Mucosa of rectum (tissue), 2 donors: ENCODE measurements around the gene REEP3.

ENCODE experiments used
- H3K27ac ChIP-seq, 2 donors: one replicate each; pipeline ENCODE4 v1.7.0; 2013; ENCODE audit warnings: inconsistent platforms in 2 of 2, low read depth in 2 of 2, low read length in 2 of 2
- H3K27me3 ChIP-seq, 2 donors: one replicate each; pipeline ENCODE4 v1.7.0; 2013; ENCODE audit warnings: low read length in 2 of 2; ENCODE audit not compliant: control insufficient read depth in 2 of 2, insufficient read depth in 2 of 2
- H3K36me3 ChIP-seq, 2 donors: one replicate each; pipeline ENCODE4 v1.7.0; 2013; ENCODE audit warnings: low read length in 2 of 2; ENCODE audit not compliant: control insufficient read depth in 2 of 2, insufficient read depth in 2 of 2
- H3K4me1 ChIP-seq, 2 donors: one replicate each; pipeline ENCODE4 v1.7.0; 2013; ENCODE audit warnings: low read length in 2 of 2, mild to moderate bottlenecking in 1 of 2; ENCODE audit not compliant: control insufficient read depth in 2 of 2, insufficient read depth in 2 of 2
- H3K4me3 ChIP-seq, 2 donors: one replicate each; pipeline ENCODE4 v1.7.0; 2013; ENCODE audit warnings: low read length in 2 of 2
- H3K9ac ChIP-seq, 2 donors: one replicate each; pipeline ENCODE4 v1.7.0; 2013; ENCODE audit warnings: low read length in 2 of 2, low read depth in 1 of 2, mild to moderate bottlenecking in 1 of 2
- H3K9me3 ChIP-seq, 2 donors: one replicate each; pipeline ENCODE4 v1.7.0; 2013; ENCODE audit warnings: low read length in 2 of 2; ENCODE audit not compliant: control insufficient read depth in 2 of 2
- donor health status: healthy.
- donor health status: Normal muscosa, but diverticular disease.

REEP3 gene

DNA sequence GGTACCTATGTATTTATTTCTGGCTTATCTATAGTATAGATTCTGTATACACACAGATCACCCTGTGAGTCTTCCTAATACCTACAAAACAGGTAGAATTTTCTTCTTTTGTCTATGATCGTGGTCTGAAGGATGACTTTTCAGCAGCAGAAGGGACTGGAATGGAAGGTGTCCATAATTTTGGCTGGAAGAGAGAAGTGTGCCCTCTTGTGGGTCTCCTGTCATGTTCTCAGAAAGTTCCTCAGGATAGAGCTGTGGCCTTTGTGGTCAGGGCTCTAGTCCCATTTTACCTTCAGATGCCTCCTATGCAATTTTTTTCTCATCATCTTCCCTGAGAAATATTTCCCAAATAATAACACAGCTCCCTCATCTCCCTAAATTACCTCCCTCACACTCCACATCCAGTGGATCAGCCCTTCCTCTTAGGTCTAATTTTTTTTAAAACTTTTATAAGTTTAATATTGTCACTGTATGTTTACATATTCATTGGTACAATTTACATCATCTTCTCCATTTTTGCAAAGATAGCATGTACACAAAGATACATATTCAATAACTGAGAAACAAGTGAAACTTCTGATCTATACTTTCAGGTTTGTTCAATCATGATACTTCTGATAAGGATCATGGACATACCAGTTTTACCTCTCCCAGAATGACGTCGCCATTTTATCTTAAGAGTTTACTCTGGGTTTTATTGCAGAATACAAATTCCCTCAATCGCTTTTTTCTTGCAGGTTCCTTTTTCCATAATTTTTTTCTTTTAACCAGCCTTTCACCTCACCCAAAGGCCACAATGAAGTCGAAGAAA, 112.7 kb downstream of the REEP3 start:
- no peaks in the 10 kb centered on the region for H3K36me3 ChIP-seq
- H3K9me3 ChIP-seq, result no peaks in the 10 kb centered on the region
- no peaks in the 10 kb centered on the region for H3K27me3 ChIP-seq
- H3K9ac ChIP-seq, result no peak overlapping the region
- H3K27ac ChIP-seq, result no peak overlapping the region
- no peak overlapping the region for H3K4me3 ChIP-seq
- peaks cover 12 to 15% of the 10 kb centered on the region in 2 donors for H3K4me1 ChIP-seq

DNA sequence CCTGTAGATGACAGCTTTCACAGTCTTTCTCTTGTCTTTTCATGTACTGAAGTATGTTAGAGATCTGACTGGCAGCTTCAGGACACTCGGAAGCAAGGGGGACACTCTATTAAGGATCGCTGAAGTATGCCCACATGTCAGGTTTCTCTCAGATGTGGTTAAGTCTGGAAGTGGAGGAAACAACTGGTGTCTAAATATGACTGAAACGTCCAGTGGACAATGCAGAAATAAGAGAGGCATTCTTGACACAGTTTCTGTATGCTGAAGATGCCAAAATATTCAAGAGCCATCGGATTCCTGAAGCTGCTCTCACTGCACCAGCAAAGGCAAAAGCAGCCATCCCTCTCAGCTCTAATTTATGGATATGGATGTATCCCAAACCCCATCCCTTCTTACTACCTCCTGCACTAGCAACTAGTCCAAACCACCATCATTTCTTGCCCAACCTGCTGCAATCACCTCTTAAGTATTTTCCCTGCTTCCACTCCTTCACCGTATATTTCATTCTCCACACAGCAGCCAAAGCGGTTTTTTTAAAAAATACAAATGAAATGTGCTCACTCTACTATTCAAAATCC, 113.4 kb downstream of the REEP3 start:
- no peaks in the 10 kb centered on the region for H3K27me3 ChIP-seq
- no peak overlapping the region for H3K9ac ChIP-seq
- no peaks in the 10 kb centered on the region for H3K9me3 ChIP-seq
- H3K4me1 ChIP-seq, result peaks cover 11 to 13% of the 10 kb centered on the region in 2 donors
- H3K36me3 ChIP-seq, result no peaks in the 10 kb centered on the region
- H3K4me3 ChIP-seq, result no peak overlapping the region
- no peak overlapping the region for H3K27ac ChIP-seq

DNA sequence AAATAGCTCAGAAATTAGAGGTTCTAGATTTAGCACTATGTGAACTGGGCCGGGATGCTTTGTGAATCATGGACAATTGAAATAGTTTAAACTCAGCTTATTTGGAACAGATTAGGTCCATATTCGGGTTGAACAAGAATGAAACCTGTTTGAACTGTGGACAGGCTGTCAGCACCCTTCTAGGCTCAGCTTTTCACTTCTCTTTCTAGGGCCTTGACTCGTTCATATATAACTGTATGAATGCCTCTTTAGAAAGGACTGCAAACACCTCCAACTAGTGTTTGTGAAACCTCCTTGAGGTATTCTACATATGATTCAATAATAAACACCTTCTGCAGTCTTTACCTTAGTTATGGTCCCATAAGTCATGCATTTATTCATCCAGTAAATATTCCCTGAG, 115.6 kb downstream of the REEP3 start:
- Histone ChIP-seq H3K27ac (no peak overlapping the region), H3K9ac (no peak overlapping the region), H3K4me3 (no peak overlapping the region), H3K27me3 (no peaks in the 10 kb centered on the region), H3K9me3 (no peaks in the 10 kb centered on the region), H3K36me3 (no peaks in the 10 kb centered on the region), H3K4me1 (peaks cover under 1 to 4% of the 10 kb centered on the region in 2 donors)

DNA sequence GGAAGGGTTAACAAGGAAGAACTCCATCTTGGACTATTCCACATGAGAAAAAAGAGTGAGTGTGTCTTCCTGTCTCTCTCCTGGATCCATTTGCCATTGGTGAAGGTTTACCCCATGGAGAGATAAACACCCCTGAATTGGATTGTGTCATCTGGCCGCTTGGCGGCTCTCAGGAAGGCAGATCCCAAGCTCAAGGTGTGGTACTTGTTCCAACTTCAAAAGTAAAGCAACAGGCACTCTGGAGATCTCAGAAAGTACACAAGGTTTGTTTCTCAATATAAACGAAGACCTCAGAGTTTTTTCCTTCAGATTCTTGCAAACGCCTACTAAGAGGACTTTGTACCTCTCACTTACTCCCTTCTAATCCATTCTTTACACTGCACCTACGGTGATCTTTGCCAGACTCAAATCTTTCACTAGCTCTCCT, 116.7 kb downstream of the REEP3 start:
- H3K9ac ChIP-seq, result peak overlapping the region in 1 of 2 donors; percentile 12
- no peaks in the 10 kb centered on the region for H3K36me3 ChIP-seq
- peak overlapping the region in 1 of 2 donors; percentile 41 for H3K27ac ChIP-seq
- no peaks in the 10 kb centered on the region for H3K27me3 ChIP-seq
- no peak overlapping the region for H3K4me3 ChIP-seq
- H3K4me1 ChIP-seq, result peaks cover 0 to 4% of the 10 kb centered on the region in 2 donors
- no peaks in the 10 kb centered on the region for H3K9me3 ChIP-seq

DNA sequence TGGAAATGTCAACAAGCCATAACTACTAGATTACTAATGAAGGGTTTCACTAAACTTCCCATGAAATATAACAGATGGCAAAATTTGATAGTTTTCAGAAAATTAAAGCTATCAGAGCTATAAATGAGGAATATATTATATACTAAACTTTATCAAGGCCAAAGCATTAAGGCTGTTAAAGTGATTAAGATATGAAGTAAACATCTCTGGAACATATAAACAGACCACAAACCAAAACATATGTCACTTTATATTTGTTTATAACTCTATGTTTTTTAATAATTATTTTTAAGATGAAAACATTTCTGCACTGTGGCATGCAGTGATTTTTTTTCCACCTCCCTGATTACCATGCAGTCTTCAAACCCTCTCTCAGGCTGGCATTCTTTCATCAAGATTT, 120.2 kb downstream of the REEP3 start:
- Histone ChIP-seq H3K27me3 (no peaks in the 10 kb centered on the region), H3K4me3 (no peak overlapping the region), H3K9me3 (no peaks in the 10 kb centered on the region), H3K9ac (no peak overlapping the region), H3K36me3 (no peaks in the 10 kb centered on the region), H3K4me1 (peaks cover 0 to 4% of the 10 kb centered on the region in 2 donors), H3K27ac (no peak overlapping the region)

DNA sequence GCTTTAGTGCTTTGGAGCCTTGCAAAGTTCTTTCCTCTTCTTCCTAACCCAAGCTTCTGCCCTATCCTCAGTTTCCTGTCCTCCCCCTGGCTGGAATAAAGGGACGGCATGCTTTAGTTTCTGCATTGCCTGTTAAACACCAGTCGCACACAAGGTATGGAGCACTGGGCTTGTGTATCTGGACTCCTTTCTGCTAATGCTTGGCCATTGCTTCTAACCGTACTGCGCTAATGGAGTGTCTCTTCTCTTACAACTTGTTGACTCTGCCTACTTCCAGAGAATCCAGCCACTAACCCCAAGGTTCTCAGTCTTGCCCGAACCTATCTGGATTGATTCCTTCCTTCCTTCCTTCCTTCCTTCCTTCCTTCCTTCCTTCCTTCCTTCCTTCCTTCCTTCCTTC, 120.6 kb downstream of the REEP3 start:
- no peaks in the 10 kb centered on the region for H3K27me3 ChIP-seq
- no peak overlapping the region for H3K4me3 ChIP-seq
- no peak overlapping the region for H3K27ac ChIP-seq
- H3K4me1 ChIP-seq, result peaks cover 0 to 4% of the 10 kb centered on the region in 2 donors
- H3K36me3 ChIP-seq, result no peaks in the 10 kb centered on the region
- H3K9me3 ChIP-seq, result no peaks in the 10 kb centered on the region
- no peak overlapping the region for H3K9ac ChIP-seq

DNA sequence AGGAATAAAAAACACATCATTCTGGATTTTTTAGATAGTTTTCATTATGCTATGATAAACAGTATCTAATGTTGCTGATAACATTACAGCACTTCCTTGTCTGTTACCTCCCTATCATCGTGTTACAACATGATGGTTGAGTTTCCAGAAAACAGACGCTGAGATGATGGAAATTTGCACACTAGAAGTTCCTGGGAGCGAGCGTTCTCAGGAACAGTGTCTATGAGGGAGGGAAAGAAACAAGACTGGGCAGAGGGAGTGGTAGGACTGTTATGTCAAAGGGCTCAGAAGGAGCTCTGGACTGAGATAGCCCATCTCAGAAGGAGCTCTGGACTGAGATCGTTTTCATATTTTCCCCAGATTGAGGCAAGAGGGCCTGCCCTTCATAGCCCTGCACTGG, 121.6 kb downstream of the REEP3 start:
- H3K27me3 ChIP-seq, result no peaks in the 10 kb centered on the region
- no peaks in the 10 kb centered on the region for H3K36me3 ChIP-seq
- no peak overlapping the region for H3K4me3 ChIP-seq
- no peaks in the 10 kb centered on the region for H3K9me3 ChIP-seq
- no peak overlapping the region for H3K27ac ChIP-seq
- H3K9ac ChIP-seq, result no peak overlapping the region
- H3K4me1 ChIP-seq, result peaks cover 0 to under 1% of the 10 kb centered on the region in 2 donors

DNA sequence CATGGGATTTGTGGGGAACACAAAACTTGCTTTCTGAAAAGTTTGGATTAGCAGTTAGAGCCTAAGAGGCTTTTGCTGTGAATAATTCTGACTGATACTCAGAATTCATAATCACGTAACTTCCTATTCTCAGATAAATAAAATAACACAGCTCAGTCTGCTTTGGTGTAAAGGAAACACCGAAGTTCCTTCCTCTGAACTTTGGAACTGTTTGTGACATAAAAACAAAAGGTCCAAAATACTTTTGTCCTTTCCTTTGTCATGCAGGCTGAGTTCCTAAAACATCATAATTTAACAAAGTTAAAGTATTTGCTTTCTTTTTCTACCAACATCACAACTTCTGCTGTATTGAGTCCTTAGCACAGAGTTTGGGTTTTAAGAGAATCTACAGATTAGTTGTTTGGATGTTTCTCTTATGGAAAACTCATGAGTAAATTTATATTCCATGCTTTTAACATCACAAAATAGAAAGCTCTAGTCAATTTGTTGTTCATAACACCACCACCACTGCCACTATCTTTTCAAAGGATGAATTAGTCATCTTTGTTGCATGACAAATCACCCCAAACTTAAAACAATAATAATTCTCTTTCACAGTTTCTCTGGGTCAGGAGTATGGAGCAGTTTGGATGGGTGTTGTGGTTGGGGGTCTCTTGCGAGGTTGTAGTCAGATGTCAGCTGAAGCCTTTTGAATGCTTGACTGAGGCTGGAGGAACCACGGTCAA, 123.4 kb downstream of the REEP3 start:
- H3K27me3 ChIP-seq, result no peaks in the 10 kb centered on the region
- no peak overlapping the region for H3K4me3 ChIP-seq
- H3K36me3 ChIP-seq, result no peaks in the 10 kb centered on the region
- no peaks in the 10 kb centered on the region for H3K9me3 ChIP-seq
- peak overlapping the region in 1 of 2 donors; percentile 7 for H3K27ac ChIP-seq
- H3K4me1 ChIP-seq, result no peaks in the 10 kb centered on the region
- no peak overlapping the region for H3K9ac ChIP-seq

DNA sequence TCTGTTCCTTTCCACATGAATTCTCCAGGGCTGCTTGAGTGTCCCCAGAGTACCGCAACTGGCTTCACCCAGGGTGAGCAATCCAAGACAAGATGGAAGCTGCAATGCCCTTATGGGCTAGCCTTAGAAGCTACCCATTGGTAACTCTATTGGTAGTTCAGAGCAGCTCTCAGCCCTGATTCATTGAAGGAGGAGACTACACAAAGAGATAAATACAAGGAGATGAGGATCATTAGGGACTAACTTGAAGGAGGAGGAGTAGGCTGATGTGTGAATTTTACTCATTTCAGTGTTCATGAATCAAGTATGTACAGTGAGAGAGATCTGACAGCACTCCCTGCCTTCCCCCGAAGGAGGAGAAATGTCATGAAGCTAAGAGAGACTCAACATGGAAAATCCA, 124.0 kb downstream of the REEP3 start:
- no peaks in the 10 kb centered on the region for H3K27me3 ChIP-seq
- no peaks in the 10 kb centered on the region for H3K36me3 ChIP-seq
- no peaks in the 10 kb centered on the region for H3K4me1 ChIP-seq
- no peak overlapping the region for H3K4me3 ChIP-seq
- H3K9me3 ChIP-seq, result no peaks in the 10 kb centered on the region
- no peak overlapping the region for H3K27ac ChIP-seq
- no peak overlapping the region for H3K9ac ChIP-seq

DNA sequence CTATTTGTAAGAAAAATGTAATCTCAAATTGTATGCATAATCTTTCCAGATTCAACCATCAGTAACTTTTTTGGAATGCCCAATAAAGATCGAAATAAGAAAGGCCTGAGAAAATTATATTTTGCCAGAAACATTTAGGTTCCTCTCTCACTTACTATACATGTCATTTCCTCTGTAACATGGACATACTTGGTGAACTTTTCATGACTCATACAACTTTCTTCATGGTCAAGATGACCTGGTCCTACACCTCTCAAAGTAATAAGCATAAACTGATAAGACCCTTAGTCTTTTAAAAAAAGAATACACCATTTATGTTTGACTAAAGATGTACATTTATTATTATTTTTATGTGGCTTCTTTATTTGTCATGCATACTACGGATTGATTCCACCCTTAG, 125.3 kb downstream of the REEP3 start:
- Histone ChIP-seq H3K36me3 (no peaks in the 10 kb centered on the region), H3K4me3 (no peak overlapping the region), H3K9ac (no peak overlapping the region), H3K9me3 (no peaks in the 10 kb centered on the region), H3K27me3 (no peaks in the 10 kb centered on the region), H3K4me1 (no peaks in the 10 kb centered on the region), H3K27ac (no peak overlapping the region)
